Endothelial cell (in vitro differentiated cells): ENCODE results near the gene KLHL34. TPM values are rescaled to one million over a fixed set of nuclear protein-coding genes. Genes with fewer than 3 reads are reported as not detected.

Source experiments
- DNase-seq: peaks from one replicate; pipeline ENCODE4 v3.0.0; 2021; ENCODE audit warnings: low spot score
- H3K27ac Mint-ChIP-seq: one replicate; pipeline ENCODE4 v1.8.0; 2021; ENCODE audit warnings: mixed read lengths, inconsistent platforms; ENCODE audit not compliant: unreplicated experiment
- H3K27me3 Mint-ChIP-seq: one replicate; pipeline ENCODE4 v1.8.0; 2021; ENCODE audit warnings: mild to moderate bottlenecking, moderate library complexity, mixed read lengths, inconsistent platforms; ENCODE audit not compliant: unreplicated experiment
- H3K36me3 Mint-ChIP-seq: one replicate; pipeline ENCODE4 v1.8.0; 2021; ENCODE audit warnings: mild to moderate bottlenecking, low read depth, mixed read lengths, inconsistent platforms; ENCODE audit not compliant: unreplicated experiment
- H3K4me1 Mint-ChIP-seq: one replicate; pipeline ENCODE4 v1.8.0; 2021; ENCODE audit warnings: mild to moderate bottlenecking, mixed read lengths, inconsistent platforms; ENCODE audit not compliant: unreplicated experiment
- H3K4me3 Mint-ChIP-seq: one replicate; pipeline ENCODE4 v1.8.0; 2021; ENCODE audit warnings: mild to moderate bottlenecking, mixed read lengths, inconsistent platforms; ENCODE audit not compliant: unreplicated experiment
- H3K9me3 Mint-ChIP-seq: one replicate; pipeline ENCODE4 v1.8.0; 2021; ENCODE audit warnings: mixed read lengths, inconsistent platforms; ENCODE audit not compliant: unreplicated experiment
- CTCF ChIP-seq: fragments of 200-600 bp; sonication (generic); IDR thresholded peaks from one replicate; pipeline ENCODE4 v1.5.0; 2021; ENCODE audit warnings: antibody characterized with exemption; ENCODE audit not compliant: unreplicated experiment
- total RNA-seq: library from RNA; stranded (reverse); fragmentation: NEBNext Ultra II Directional; extraction: Animal tissue kit (Norgen Biotek cat#: 25700); gene quantifications from one replicate; pipeline ENCODE4 v1.2.1, GENCODE V29; 2021; ENCODE audit not compliant: unreplicated experiment

The KLHL34 gene
- total RNA-seq, 1 donor from 2014 or later: not detected

- DNase-seq: no peak
- peaks cover 2% of the 10 kb centered on the region for H3K27me3 Mint-ChIP-seq
- peaks cover 3% of the 10 kb centered on the region for H3K36me3 Mint-ChIP-seq
- H3K4me3 Mint-ChIP-seq: no peak overlapping the region
- peaks cover 3% of the 10 kb centered on the region for H3K4me1 Mint-ChIP-seq
- H3K9me3 Mint-ChIP-seq: no peaks in the 10 kb centered on the region
- TF ChIP-seq CTCF: no peak
- no peak overlapping the region for H3K27ac Mint-ChIP-seq
Observed at GRCh38 chrX:21661316-21661715, 3.2 kb upstream of the KLHL34 start.

DNA sequence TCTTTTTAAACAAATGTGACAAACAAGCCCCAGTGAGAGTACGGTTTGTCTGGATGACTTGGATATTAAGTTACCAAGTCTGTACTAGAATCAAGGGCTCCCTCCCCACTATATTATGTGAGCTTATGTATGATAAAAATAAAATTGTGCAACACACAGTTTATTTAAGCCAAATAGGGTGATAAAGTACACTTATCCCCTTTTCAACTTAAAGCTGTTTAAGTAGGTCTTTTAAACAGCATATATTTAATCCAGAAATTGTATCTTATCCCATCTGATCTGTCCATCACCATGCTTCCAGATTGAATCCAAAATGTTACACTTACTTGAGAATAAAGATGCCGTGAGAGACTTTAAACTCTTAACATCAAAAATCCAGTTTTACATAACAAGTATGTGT, 2.0 kb upstream of the KLHL34 start:
- Mint-ChIP-seq H3K27me3 (peaks cover 2% of the 10 kb centered on the region), H3K4me3 (no peak overlapping the region), H3K9me3 (no peaks in the 10 kb centered on the region), H3K36me3 (peaks cover 3% of the 10 kb centered on the region), H3K27ac (no peak overlapping the region), H3K4me1 (peaks cover 3% of the 10 kb centered on the region)
- no peak for TF ChIP-seq CTCF
- DNase-seq: no peak

GRCh38 chrX:21659320-21659719, 1.2 kb upstream of the KLHL34 start:
- no peak for TF ChIP-seq CTCF
- peak overlapping the region; percentile 82 for H3K4me3 Mint-ChIP-seq

GRCh38 chrX:21658746-21659145, 616 bp upstream of the KLHL34 start:
- Mint-ChIP-seq H3K36me3 (peaks cover 3% of the 10 kb centered on the region), H3K9me3 (no peaks in the 10 kb centered on the region), H3K4me3 (peak overlapping the region; percentile 82), H3K27ac (no peak overlapping the region), H3K27me3 (peaks cover 2% of the 10 kb centered on the region), H3K4me1 (peaks cover 3% of the 10 kb centered on the region)
- no peak for TF ChIP-seq CTCF
- no peak for DNase-seq

More at GRCh38 chrX:21659320-21659719, 1.2 kb upstream of the KLHL34 start:
- no peak for DNase-seq
- H3K9me3 Mint-ChIP-seq: no peaks in the 10 kb centered on the region
- H3K27me3 Mint-ChIP-seq: peaks cover 2% of the 10 kb centered on the region
- peaks cover 3% of the 10 kb centered on the region for H3K4me1 Mint-ChIP-seq
- no peak overlapping the region for H3K27ac Mint-ChIP-seq
- peaks cover 3% of the 10 kb centered on the region for H3K36me3 Mint-ChIP-seq

- TF ChIP-seq CTCF: no peak
- no peak overlapping the region for H3K4me3 Mint-ChIP-seq
- DNase-seq: no peak
- no peaks in the 10 kb centered on the region for H3K9me3 Mint-ChIP-seq
- no peak overlapping the region for H3K27ac Mint-ChIP-seq
- H3K36me3 Mint-ChIP-seq: peaks cover 3% of the 10 kb centered on the region
- peaks cover 2% of the 10 kb centered on the region for H3K27me3 Mint-ChIP-seq
- H3K4me1 Mint-ChIP-seq: peaks cover 3% of the 10 kb centered on the region
Observed at GRCh38 chrX:21657318-21658151, 595 bp downstream of the KLHL34 start.
